ENCODE data around the gene TINAG.
"Not testable (repeated sequence)": the region's sequence is repeated elsewhere in the genome, so short reads cannot be mapped to it uniquely, and the experiment has no call there.

Gene TINAG

GRCh38 chr6:54307439-54307910 is 766 bp upstream of the TINAG start:
- no peak for DNase-seq (ENCODE audit: insufficient read length, low spot score)

GRCh38 chr6:54308986-54309315 is 710 bp downstream of the TINAG start:
- DNase-seq (ENCODE audit: insufficient read length, low spot score): no peak
- FAIRE-seq: no peak

More at GRCh38 chr6:54307439-54307910, 766 bp upstream of the TINAG start:
- peak; percentile 86 for FAIRE-seq

DNA sequence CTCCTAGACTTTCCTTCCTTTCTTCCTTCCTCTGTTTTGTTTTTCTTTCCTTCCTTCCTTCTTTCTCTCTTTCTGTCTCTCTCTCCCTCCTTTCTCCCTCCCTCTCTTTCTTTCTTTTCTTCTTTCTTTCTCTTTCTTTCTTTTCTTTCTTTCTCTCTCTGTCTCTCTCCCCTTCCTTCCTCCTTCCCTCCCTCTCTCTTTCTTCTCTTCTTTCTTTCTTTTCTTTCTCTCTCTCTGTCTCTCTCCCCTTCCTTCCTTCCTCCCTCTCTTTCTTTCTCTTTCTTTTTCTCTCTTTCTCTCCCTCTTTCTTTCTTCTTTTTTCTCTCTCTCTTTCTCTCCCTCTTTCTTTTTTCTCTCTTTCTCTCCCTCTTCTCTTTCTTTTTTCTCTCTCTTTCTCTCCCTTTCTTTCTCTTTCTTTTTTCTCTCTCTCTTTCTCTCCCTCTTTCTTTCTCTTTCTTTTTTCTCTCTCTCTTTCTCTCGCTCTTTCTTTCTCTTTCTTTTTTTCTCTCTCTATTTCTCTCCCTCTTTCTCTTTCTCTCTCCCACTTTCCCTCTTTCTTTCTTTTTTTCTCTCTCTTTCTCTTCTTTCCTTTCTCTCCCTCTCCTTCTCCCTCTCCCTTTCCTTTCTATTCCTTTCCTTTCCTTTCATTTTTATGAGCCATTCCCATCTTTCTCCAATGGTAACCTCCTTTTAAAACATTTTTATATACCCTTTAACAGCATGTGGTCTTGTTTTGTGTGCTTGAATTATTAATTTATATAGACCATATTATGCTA is 2.3 kb downstream of the TINAG start:
- DNase-seq (ENCODE audit: insufficient read length, low spot score): no peak
- FAIRE-seq: no peak

- no peak for DNase-seq (ENCODE audit: insufficient read length, low spot score)
- no peak for FAIRE-seq
Observed at GRCh38 chr6:54315656-54316055, 7.4 kb downstream of the TINAG start.

- no peak for FAIRE-seq
- no peak for DNase-seq (ENCODE audit: insufficient read length, low spot score)
Observed at GRCh38 chr6:54320871-54321270, 12.6 kb downstream of the TINAG start.

GRCh38 chr6:54327631-54328030 is 19.4 kb downstream of the TINAG start:
- no peak for FAIRE-seq
- DNase-seq (ENCODE audit: insufficient read length, low spot score): no peak

GRCh38 chr6:54331571-54331970 is 23.3 kb downstream of the TINAG start:
- not testable (repeated sequence) for DNase-seq (ENCODE audit: insufficient read length, low spot score); FAIRE-seq

DNA sequence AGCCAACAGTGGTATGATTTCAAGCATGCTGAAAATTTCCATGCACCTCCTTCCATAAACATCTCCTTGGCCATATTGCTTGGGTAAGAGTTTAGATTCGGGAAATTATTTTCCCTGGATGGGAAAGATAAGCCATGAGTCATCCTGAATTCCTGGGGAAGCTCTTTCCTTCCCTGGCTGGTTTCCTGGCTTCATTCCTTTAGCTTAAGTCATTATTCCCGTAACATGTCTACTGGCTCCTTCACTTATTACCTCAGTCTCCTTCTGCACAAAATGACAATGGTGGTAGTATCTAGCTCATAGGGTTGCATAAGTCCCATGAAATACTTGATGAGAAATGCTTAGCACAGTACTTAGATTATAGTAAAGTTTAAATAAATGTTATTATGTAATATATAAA is 27.6 kb downstream of the TINAG start:
- FAIRE-seq (no peak), DNase-seq (ENCODE audit: insufficient read length, low spot score) (no peak)

- peak; percentile 28 for FAIRE-seq
Observed at GRCh38 chr6:54353975-54354374, 45.7 kb downstream of the TINAG start.

DNA sequence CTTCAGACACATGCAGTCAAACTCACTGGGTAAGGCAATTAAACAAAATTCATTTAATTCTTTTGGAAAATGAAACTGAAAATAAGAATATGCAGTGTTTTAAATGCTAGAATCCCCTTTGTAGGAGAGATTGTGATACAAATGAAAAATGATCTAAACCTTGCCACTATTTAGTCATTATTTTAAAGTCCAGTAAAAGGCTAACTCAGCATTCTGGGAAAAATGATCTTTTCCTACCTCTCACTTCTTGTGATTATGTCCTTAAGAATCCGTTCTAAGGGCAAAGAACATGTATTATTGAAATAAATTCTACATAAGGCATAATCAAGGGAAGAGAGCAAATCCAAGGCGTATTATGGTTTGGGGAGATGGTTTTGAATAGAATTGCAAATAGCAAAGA is 46.4 kb downstream of the TINAG start:
- no peak for DNase-seq (ENCODE audit: insufficient read length, low spot score)
- FAIRE-seq: peak; percentile 59

More at GRCh38 chr6:54353975-54354374, 45.7 kb downstream of the TINAG start:
- DNase-seq (ENCODE audit: insufficient read length, low spot score): no peak

DNA sequence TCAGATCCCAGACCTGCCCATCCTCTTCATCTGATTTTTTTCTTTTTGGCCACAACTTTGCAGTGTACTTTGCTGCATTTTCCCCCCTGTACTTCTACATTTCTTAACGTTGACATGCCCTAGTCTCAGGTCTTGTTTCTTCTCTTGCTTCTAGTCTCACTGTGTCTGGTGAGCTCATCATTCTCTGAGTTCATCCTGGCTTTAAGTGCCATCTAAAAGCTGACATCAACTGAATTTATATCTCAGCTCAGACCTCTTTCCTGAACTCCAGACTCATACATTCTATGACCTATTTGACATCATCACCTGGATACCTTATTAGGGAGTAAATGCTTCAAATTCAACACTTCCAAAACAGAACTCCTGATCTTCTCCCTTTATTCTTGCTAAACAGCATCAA is 48.9 kb downstream of the TINAG start:
- DNase-seq (ENCODE audit: insufficient read length, low spot score) (no peak), FAIRE-seq (no peak)

DNA sequence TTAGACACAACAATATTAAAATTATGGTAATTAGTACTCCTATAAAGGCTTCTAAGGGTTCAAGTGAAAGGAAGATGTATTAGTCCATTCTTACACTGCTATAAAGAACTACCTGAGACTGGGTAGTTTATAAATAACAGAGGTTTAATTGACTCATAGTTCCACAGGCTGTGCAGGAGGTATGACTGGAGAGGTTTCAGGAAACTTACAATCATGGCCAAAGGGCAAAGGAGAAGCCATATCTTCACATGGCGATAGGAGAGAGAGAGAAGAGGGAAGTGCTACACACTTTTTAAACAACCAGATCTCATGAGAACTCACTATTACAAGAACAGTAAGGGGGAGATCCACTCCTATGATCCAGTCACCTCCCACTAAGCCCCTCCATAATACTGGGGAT is 52.9 kb downstream of the TINAG start:
- DNase-seq (ENCODE audit: insufficient read length, low spot score): no peak
- FAIRE-seq: no peak

GRCh38 chr6:54361734-54362133 is 53.5 kb downstream of the TINAG start:
- FAIRE-seq (peak; percentile 74), DNase-seq (ENCODE audit: insufficient read length, low spot score) (no peak)

DNA sequence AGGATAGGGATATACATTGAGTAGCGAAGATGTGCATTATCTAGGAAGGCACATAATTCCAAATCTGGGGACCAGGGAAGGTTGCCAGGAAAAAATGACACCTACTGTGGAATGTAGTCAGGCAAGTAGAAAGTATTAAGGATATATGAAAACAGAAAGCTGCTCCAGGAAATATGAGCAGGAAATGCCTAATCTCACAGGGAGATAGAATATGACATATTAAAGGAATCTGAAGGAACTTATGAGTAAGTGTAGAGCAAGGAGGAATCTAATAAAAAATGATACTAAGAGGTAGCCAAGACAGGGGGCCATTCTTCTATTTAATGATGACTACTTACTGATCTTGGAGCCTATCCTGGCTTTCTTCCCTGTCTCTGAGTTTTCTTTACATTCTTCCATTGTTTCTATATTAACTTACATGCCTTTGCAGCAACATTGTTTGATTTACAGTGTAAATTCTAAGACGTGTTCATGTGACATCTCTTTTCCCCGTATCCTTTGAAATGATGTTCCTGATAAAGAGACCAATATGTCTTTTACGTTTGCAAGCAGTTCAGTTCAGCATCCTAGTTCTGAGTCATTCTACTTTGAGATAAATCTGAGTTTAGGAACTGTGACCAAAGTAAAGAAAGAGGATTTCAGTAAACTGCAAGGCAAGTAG is 58.6 kb downstream of the TINAG start:
- DNase-seq (ENCODE audit: insufficient read length, low spot score) (no peak), FAIRE-seq (no peak)

DNA sequence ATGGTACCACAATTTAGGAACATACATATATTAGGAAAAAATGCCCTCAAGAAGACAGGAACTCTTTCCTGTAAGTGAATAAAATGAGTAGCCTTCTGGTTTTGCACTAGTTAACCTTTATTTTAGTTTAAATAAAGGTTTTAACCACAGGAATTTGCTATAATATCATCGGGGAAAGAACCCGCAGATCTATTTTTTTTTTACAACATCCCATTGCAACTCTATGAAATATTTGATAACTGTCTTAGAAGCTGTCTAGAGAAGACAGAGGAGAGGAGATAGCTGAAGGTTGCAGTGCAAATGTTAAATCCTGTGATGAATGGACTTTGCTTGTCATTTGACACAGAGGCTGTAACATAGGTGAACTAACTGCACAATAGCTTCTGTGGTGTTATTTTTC is 69.5 kb downstream of the TINAG start:
- DNase-seq (ENCODE audit: insufficient read length, low spot score) (no peak), FAIRE-seq (no peak)

- no peak for FAIRE-seq
Observed at GRCh38 chr6:54386295-54386694, 78.1 kb downstream of the TINAG start.

GRCh38 chr6:54390362-54390761 is 82.1 kb downstream of the TINAG start:
- DNase-seq (ENCODE audit: insufficient read length, low spot score): no peak
- no peak for FAIRE-seq

More at GRCh38 chr6:54386295-54386694, 78.1 kb downstream of the TINAG start:
- DNase-seq (ENCODE audit: insufficient read length, low spot score): no peak

- DNase-seq (ENCODE audit: insufficient read length, low spot score) (no peak), FAIRE-seq (no peak)
Observed at GRCh38 chr6:54391577-54391976, 83.3 kb downstream of the TINAG start.

DNA sequence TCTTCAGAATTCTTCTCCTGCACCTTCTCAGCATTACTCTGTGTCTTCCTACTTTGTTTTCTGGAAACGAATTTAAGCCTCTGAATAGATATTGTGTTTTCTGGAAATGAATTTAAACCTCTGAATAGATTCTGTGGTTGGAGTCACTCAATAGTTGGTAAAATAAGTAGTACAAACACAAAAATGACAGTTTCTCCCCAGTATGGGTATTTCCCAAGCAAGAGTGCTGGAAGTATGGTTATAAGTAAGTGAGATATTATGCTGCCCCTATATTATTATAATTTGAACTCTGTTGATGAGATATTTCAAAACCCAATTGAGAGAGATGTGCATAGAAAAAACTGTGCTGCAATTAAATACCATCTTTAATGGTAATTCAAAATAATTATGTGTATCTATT is 94.9 kb downstream of the TINAG start:
- DNase-seq (ENCODE audit: insufficient read length, low spot score) (no peak), FAIRE-seq (no peak)

DNA sequence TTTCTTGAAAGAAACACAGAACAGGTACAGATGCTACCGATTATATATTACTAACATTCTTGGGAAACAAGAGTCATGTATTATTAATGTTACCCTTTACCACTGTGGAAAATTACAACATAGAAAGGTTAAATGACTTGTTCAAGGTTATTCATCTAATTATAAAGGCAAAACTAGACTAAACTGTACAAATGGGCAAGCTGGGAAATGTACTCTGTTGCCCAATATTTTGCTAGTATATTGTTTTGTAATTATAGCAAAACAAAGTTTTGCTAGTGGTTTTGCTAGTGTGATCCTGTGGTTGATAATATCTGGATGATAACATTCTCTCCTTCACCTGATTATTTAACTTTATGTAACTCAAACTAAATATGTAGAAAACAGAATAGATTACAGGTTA is 96.5 kb downstream of the TINAG start:
- FAIRE-seq (no peak), DNase-seq (ENCODE audit: insufficient read length, low spot score) (no peak)

DNA sequence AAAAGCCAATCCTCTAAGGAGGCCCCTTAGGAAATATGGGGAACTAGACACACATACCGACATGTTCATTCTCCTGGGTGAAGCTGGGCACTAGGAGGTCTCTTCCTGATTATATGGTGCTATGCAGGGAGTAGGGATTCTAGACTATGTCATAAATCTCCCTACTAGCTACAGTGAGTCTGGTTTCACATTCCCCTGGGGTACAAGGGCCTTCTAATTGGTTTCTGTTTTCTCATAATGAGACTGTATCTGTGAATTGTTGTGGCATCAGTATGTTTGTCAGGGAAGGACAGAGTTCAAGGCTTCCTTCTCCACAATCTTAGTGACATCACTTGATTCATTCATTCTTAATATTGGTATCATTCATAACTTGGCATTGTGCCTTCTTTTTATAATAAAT is 103.5 kb downstream of the TINAG start:
- FAIRE-seq (peak; percentile 26), DNase-seq (ENCODE audit: insufficient read length, low spot score) (no peak)

DNA sequence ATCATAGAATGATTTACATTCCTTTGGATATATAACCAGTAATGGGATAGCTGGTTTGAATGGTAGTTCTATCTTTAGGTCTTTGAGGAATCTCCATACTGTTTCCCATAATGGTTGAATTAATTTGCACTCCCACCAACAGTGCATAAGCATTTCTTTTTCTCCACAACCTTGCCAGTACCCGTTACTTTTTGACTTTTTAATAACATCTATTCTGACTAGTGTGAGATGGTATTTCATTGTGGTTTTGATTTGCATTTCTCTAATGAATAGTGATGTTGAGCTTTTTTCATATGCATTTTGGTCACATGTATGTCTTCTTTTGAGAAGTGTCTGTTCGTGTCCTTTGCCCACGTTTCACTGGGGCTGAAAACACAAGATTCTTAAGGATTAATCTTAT is 107.3 kb downstream of the TINAG start:
- FAIRE-seq (no peak), DNase-seq (ENCODE audit: insufficient read length, low spot score) (no peak)
